HG02571 (cell line): ENCODE measurements around the gene NLRP6.
"Not testable (repeated sequence)": the region's sequence is repeated elsewhere in the genome, so short reads cannot be mapped to it uniquely, and the experiment has no call there.

Experiments
- ATAC-seq: cut with Tn5 transposase; IDR thresholded peaks from one replicate; pipeline ENCODE4 v1.9.1; 2021; ENCODE audit warnings: mild to moderate bottlenecking, moderate library complexity; ENCODE audit not compliant: unreplicated experiment

The NLRP6 gene

GRCh38 chr11:278001-278951 lies at the start of gene NLRP6:
Gene NLRP6 (plus strand): TSS chr11:278407. CDS start chr11:278570, 163 bp downstream.
- no peak for ATAC-seq

GRCh38 chr11:230431-230830 lies 47.8 kb upstream of the NLRP6 start:
- ATAC-seq: no peak

- ATAC-seq: no peak
Measured at GRCh38 chr11:232783-233565, 45.2 kb upstream of the NLRP6 start.

- ATAC-seq: no peak
Measured at GRCh38 chr11:235180-235579, 43.0 kb upstream of the NLRP6 start.

- peak; percentile 7 for ATAC-seq
Measured at GRCh38 chr11:235609-235996, 42.6 kb upstream of the NLRP6 start.

- ATAC-seq: peak; percentile 68
Measured at GRCh38 chr11:235997-236773, 42.0 kb upstream of the NLRP6 start, which contains the start of gene SIRT3. Gene SIRT3 (minus strand): TSS chr11:236342. CDS start chr11:236328, 14 bp downstream.

DNA sequence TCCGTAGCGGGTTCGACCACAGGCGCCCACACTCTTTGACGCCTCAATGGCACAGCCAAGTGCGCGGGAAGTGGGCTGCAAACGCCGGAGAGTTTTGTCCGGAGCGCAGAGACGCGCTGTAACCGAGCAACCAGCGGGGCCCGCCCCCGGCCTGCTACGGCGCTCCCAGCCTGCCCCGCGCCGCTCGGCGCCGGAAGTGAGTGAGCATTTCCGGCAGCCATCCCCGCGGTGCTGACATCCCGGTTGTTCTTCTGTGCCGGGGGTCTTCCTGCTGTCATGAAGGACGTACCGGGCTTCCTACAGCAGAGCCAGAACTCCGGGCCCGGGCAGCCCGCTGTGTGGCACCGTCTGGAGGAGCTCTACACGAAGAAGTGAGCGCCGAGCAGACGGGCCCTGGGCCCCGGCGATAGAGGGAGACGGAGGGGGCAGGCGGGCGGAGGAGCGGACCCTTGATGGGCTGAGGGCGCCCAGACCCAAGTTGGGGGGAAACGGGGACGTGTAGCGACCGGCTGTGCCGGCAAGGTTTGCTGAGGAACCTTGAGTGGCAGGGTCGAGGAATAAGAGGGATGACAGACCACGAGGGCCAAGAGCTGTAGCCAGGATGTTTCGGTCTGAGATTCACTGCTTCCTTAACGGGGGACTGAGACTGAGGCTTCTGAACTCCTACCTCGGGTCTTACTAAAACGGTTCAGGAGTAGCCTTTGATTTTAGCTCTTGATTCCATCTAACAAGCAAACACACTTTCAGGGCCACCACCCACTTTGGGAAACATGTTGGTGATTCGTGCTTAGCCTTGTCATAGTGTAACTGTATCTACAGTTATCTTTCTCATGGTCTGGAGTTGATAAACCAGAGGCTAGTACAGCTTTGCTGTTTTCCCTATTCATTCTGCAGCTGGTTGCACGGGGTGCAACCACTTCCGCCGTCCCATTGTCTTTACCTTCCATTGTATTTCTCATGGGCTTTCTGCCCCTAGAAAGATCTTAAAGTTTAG lies 41.1 kb upstream of the NLRP6 start, which contains the start of gene PSMD13:
Gene PSMD13 (plus strand): TSS at position 203 of the 994 bp plus-strand sequence. CDS start 74 bp downstream, at position 277.
- ATAC-seq: peak; percentile 83

- not testable (repeated sequence) for ATAC-seq
Measured at GRCh38 chr11:238346-238745, 39.9 kb upstream of the NLRP6 start.

- no peak for ATAC-seq
Measured at GRCh38 chr11:240315-240714, 37.9 kb upstream of the NLRP6 start.

DNA sequence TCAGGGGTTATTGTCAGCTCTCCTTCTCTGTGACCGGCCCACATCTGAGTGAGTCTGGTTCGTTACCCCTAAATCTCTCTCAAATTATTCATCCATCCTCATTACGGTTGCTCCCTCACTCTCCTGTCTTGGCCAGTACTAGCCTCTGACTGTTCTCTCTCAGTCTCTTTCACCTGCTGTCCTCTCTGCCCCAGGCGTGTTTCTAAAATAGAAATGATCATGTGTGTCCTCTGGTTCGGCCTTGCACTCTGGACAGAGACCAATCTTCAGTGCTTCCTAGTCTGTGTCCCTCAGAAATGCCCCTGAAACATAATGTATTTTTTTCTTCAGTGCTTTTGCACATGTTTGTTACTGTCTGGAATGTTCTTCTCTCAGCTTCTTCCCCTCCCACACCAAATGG lies 36.6 kb upstream of the NLRP6 start:
- no peak for ATAC-seq

GRCh38 chr11:244376-244775 lies 33.8 kb upstream of the NLRP6 start:
- ATAC-seq: no peak

DNA sequence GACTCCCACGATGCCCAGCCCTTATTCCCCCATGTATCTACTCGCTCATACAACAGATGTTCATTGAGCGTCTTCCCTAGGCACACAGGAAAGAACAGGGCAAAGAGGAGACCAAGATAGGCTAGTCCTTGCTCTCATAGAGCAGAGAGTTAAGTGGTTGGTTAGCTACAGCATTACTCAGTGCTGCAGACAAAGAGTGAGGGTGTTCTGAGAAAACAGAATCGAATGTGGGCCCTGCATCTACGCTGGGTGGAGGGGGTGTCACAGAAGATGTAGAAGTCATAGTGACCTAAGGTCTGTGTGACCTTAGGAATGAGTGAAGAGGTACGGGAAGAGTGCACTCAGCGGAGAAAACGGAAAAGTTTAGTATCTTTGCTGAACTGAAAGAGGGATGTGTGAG lies 29.1 kb upstream of the NLRP6 start:
- no peak for ATAC-seq

- no peak for ATAC-seq
Measured at GRCh38 chr11:250274-250673, 27.9 kb upstream of the NLRP6 start.

GRCh38 chr11:250740-251299 lies 27.4 kb upstream of the NLRP6 start:
- no peak for ATAC-seq

- ATAC-seq: no peak
Measured at GRCh38 chr11:251550-251949, 26.7 kb upstream of the NLRP6 start.

DNA sequence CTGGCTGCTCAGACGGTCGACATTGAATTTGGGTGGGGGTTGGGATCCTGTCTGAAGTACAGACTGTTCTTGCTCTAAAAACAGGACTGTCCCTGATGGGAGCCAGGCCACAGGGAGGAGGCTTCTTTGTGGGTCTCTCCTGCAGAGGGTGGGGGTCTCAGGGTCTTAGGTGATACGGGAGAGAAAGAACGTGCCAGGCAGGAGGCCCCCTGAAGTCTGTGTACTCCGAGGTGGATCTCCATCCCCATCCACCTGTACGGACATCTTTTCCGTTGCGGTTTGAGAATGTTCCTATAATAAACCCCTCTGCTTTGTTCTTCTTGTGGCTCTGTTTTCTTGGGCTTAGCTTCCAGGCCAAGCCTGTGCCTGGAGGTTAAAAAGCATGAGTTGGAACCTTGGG lies 25.5 kb upstream of the NLRP6 start:
- ATAC-seq: no peak

DNA sequence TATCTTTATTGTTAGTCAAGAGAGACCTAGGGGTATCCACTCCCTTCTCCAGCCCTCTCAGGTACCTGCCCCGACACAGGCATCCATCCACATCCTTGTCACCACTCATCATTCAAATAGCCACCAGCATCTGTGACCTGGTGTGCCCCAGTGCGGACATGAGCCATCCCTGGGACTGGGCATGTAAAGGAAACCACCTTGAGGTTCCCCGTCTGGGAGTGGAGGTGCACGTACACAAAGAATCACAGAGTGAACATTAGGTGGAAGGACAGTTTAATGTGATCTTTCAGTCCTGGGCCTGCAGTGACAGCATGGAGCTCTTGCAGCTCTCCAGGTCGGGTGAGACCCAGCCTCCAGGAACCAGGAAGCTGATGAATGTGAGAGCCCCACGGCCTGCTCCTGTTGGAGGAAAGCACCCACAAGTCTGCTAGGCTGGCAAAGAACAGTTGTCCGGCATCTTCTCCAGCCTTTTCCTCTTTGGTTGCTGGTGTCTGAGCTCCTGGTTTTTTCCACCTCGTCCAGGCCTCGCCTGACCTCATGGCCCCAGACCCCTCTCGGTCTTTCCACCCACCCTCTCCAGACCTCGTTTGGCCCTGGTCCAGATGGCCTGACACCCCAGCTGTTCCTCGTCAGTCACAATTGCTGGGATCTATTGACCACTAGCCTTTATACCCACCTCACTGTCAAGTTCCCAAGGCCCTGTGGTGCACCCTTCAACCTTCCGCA lies 24.9 kb upstream of the NLRP6 start:
- no peak for ATAC-seq

DNA sequence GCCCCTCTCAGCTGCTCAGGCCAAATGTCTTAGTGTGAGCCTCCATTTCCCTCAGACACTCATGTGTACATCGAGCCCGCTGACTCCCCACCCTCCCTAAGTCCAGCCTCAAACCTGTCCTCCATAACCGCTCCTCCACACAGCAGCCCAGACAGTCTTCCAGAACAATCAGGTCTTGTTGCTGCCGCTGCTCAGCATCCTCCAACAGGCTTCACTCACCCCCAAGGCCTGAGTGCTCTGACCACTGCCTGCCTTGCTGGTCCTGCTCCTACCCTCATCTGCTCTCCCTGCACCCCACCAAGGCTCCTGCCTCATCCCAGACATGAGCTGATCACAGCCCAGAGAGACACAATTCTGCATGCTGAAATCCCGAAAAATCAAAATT lies 24.3 kb upstream of the NLRP6 start:
- ATAC-seq: no peak

GRCh38 chr11:255176-255575 lies 23.0 kb upstream of the NLRP6 start:
- ATAC-seq: no peak
